Progenitor cell of endocrine pancreas (in vitro differentiated cells): ENCODE measurements around the gene LIMK2. TPM values are rescaled to one million over a fixed set of nuclear protein-coding genes. Genes with fewer than 3 reads are reported as not detected.
"Not testable (repeated sequence)": the region's sequence is repeated elsewhere in the genome, so short reads cannot be mapped to it uniquely, and the experiment has no call there.

Source experiments
- DNase-seq: peaks from one replicate; pipeline ENCODE4 v3.0.0; 2021; ENCODE audit warnings: low spot score; ENCODE audit not compliant: unreplicated experiment
- H3K27ac Mint-ChIP-seq: 2 replicates; pipeline ENCODE4 v1.8.0; 2021; ENCODE audit warnings: mild to moderate bottlenecking, moderate library complexity, mixed read lengths
- H3K27me3 Mint-ChIP-seq: 2 replicates; pipeline ENCODE4 v1.8.0; 2021; ENCODE audit warnings: mixed read lengths
- H3K36me3 Mint-ChIP-seq: 2 replicates; pipeline ENCODE4 v1.8.0; 2022; ENCODE audit warnings: mixed read lengths; ENCODE audit not compliant: insufficient read depth
- H3K4me1 Mint-ChIP-seq: 2 replicates; pipeline ENCODE4 v1.8.0; 2021; ENCODE audit warnings: low read depth, mixed read lengths
- H3K4me3 Mint-ChIP-seq: 2 replicates; pipeline ENCODE4 v1.8.0; 2021; ENCODE audit warnings: low read depth, mild to moderate bottlenecking, moderate library complexity, mixed read lengths
- H3K9me3 Mint-ChIP-seq: 2 replicates; pipeline ENCODE4 v1.8.0; 2021; ENCODE audit warnings: low read depth, mixed read lengths
- total RNA-seq: library from RNA; stranded (reverse); gene quantifications from 2 replicates; pipeline ENCODE4 v1.2.1, GENCODE V29; 2021
- TF ChIP-seq, protein P1 (sequence below): fragments of 200-600 bp; sonication (generic); IDR thresholded peaks from one replicate; pipeline ENCODE4 v1.5.0; 2021; ENCODE audit warnings: antibody characterized with exemption, mild to moderate bottlenecking; ENCODE audit not compliant: unreplicated experiment

LIMK2 gene
- total RNA-seq, 1 donor from 2014 or later, result 44.7 TPM

- no peaks in the 10 kb centered on the region for H3K27me3 Mint-ChIP-seq
- H3K27ac Mint-ChIP-seq, result no peak overlapping the region
Measured at GRCh38 chr22:31187627-31188026, 24.5 kb upstream of the LIMK2 start.

DNA sequence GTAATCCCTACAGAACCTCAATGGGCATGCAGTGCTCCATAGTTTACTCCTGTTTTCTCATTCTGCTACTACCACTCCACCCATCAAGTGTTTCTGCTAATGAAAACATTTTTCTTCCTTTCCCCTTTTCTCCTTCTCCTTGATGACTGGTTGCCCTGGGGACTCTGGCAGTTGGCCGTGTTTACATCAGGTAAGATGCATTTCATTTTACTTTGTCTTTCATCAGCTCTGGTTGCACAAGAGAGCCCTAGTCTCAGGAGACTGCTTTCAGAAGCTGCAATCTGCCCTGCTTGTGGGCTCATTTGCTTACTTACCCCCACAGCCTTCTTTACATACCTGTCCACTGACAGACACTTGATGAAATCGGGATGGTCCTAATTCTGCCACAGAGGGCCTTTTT lies 19.6 kb upstream of the LIMK2 start:
- no peak overlapping the region for H3K27ac Mint-ChIP-seq
- no peaks in the 10 kb centered on the region for H3K9me3 Mint-ChIP-seq
- H3K4me3 Mint-ChIP-seq, result no peak overlapping the region
- no peaks in the 10 kb centered on the region for H3K4me1 Mint-ChIP-seq
- no peak for DNase-seq
- TF ChIP-seq, protein P1, sequence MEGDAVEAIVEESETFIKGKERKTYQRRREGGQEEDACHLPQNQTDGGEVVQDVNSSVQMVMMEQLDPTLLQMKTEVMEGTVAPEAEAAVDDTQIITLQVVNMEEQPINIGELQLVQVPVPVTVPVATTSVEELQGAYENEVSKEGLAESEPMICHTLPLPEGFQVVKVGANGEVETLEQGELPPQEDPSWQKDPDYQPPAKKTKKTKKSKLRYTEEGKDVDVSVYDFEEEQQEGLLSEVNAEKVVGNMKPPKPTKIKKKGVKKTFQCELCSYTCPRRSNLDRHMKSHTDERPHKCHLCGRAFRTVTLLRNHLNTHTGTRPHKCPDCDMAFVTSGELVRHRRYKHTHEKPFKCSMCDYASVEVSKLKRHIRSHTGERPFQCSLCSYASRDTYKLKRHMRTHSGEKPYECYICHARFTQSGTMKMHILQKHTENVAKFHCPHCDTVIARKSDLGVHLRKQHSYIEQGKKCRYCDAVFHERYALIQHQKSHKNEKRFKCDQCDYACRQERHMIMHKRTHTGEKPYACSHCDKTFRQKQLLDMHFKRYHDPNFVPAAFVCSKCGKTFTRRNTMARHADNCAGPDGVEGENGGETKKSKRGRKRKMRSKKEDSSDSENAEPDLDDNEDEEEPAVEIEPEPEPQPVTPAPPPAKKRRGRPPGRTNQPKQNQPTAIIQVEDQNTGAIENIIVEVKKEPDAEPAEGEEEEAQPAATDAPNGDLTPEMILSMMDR, result no peak
- no peaks in the 10 kb centered on the region for H3K27me3 Mint-ChIP-seq
- peaks cover 9% of the 10 kb centered on the region for H3K36me3 Mint-ChIP-seq

More at GRCh38 chr22:31187627-31188026, 24.5 kb upstream of the LIMK2 start:
- Mint-ChIP-seq H3K4me1 (no peaks in the 10 kb centered on the region), H3K36me3 (peaks cover 17% of the 10 kb centered on the region), H3K9me3 (no peaks in the 10 kb centered on the region), H3K4me3 (no peak overlapping the region)
- DNase-seq, result no peak
- TF ChIP-seq, protein P1, result no peak

- no peak overlapping the region for H3K4me3 Mint-ChIP-seq
- peaks cover 4% of the 10 kb centered on the region for H3K36me3 Mint-ChIP-seq
- DNase-seq, result no peak
- TF ChIP-seq, protein P1, result no peak
- no peaks in the 10 kb centered on the region for H3K27me3 Mint-ChIP-seq
- no peaks in the 10 kb centered on the region for H3K4me1 Mint-ChIP-seq
- no peaks in the 10 kb centered on the region for H3K9me3 Mint-ChIP-seq
- no peak overlapping the region for H3K27ac Mint-ChIP-seq
Measured at GRCh38 chr22:31193092-31193491, 19.0 kb upstream of the LIMK2 start.

DNA sequence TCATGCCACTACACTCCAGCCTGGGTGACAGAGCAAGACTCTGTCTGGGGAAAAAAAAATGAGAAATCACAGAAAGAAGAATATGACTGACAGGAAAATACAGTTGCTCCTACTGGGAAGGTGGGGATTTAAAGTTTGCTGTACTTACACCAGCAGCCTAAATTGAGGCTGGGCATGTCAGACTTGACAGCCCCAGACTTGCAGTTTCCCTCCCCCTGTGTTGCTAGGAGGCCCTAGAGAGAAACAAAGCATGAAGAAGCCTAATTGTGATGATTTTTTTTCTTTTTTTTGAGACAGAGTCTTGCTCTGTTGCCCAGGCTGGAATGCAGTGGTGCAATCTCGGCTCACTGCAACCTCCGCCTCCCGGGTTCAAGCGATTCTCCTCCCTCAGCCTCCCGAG lies 17.4 kb upstream of the LIMK2 start:
- not testable (repeated sequence) for H3K36me3 Mint-ChIP-seq, DNase-seq, H3K27ac Mint-ChIP-seq, H3K4me3 Mint-ChIP-seq, H3K4me1 Mint-ChIP-seq, H3K9me3 Mint-ChIP-seq, H3K27me3 Mint-ChIP-seq

- Mint-ChIP-seq H3K4me3 (no peak overlapping the region), H3K27me3 (no peaks in the 10 kb centered on the region), H3K27ac (no peak overlapping the region), H3K9me3 (no peaks in the 10 kb centered on the region), H3K36me3 (peaks cover 6% of the 10 kb centered on the region), H3K4me1 (no peaks in the 10 kb centered on the region)
- DNase-seq, result no peak
- TF ChIP-seq, protein P1, result no peak
Measured at GRCh38 chr22:31199187-31199586, 12.9 kb upstream of the LIMK2 start.

- DNase-seq, H3K9me3 Mint-ChIP-seq, H3K27me3 Mint-ChIP-seq, H3K27ac Mint-ChIP-seq, H3K4me3 Mint-ChIP-seq, H3K4me1 Mint-ChIP-seq: not testable (repeated sequence)
- peaks cover 11% of the 10 kb centered on the region for H3K36me3 Mint-ChIP-seq
Measured at GRCh38 chr22:31204352-31204984, 7.6 kb upstream of the LIMK2 start.

GRCh38 chr22:31205059-31205458 lies 7.0 kb upstream of the LIMK2 start:
- H3K9me3 Mint-ChIP-seq, H3K4me1 Mint-ChIP-seq, H3K27me3 Mint-ChIP-seq, H3K4me3 Mint-ChIP-seq, DNase-seq, H3K27ac Mint-ChIP-seq: not testable (repeated sequence)
- H3K36me3 Mint-ChIP-seq, result peaks cover 12% of the 10 kb centered on the region

- not testable (repeated sequence) for H3K27ac Mint-ChIP-seq, H3K9me3 Mint-ChIP-seq, H3K27me3 Mint-ChIP-seq, H3K4me1 Mint-ChIP-seq, H3K4me3 Mint-ChIP-seq, DNase-seq
- peaks cover 12% of the 10 kb centered on the region for H3K36me3 Mint-ChIP-seq
Measured at GRCh38 chr22:31206460-31206859, 5.6 kb upstream of the LIMK2 start.
